IMR-90 (cell line): Measurements from ENCODE around the gene PTPMT1. TPM values are rescaled to one million over a fixed set of nuclear protein-coding genes. Genes with fewer than 3 reads are reported as not detected.

Source experiments
- ATAC-seq: fragments of 200-7000 bp; cut with Tn5 transposase; 2 replicates; pipeline ENCODE4 v1.9.1; 2020; ENCODE audit warnings: low read depth, mild to moderate bottlenecking, moderate library complexity
- BruUV-seq: library from RNA; stranded (reverse); fragments of 400-500 nt; replicated peaks from 2 replicates; lab custom pipeline; 2021; lab: Mats Ljungman, UMichigan
- CTCF ChIA-PET: fragments of 300-600 bp; formaldehyde crosslinking; extraction: SDS; loops from one replicate; lab custom pipeline; 2021; ENCODE audit warnings: antibody characterized with exemption; lab: Yijun Ruan, JAX
- POLR2A ChIA-PET: fragments of 300-600 bp; sonication (Branson Sonifier 250); formaldehyde crosslinking; loops from one replicate; lab custom pipeline; 2022; ENCODE audit warnings: antibody characterized with exemption; ENCODE audit not compliant: unreplicated experiment; lab: Charles Lee
- DNase-seq: peaks from one replicate; pipeline ENCODE4 v3.0.0; 2013
- H2AFZ ChIP-seq: replicated peaks from 2 replicates; pipeline ENCODE3; 2013; ENCODE audit warnings: low read length, mild to moderate bottlenecking; ENCODE audit not compliant: poor library complexity
- H2AK5ac ChIP-seq: 2 replicates; pipeline ENCODE4 v1.6.1; 2013; ENCODE audit warnings: low read depth, low read length, inconsistent platforms
- H2AK9ac ChIP-seq: replicated peaks from 2 replicates; pipeline ENCODE3; 2013; ENCODE audit warnings: mild to moderate bottlenecking, low read depth, low read length, moderate library complexity; ENCODE audit not compliant: poor library complexity
- H2BK120ac ChIP-seq: 2 replicates; pipeline ENCODE4 v1.6.1; 2013; ENCODE audit warnings: low read depth, low read length, inconsistent platforms
- H2BK15ac ChIP-seq: 3 replicates; pipeline ENCODE4 v1.6.1; 2013; ENCODE audit warnings: low read depth, low read length, inconsistent platforms
- H2BK20ac ChIP-seq: 2 replicates; pipeline ENCODE4 v1.6.1; 2013; ENCODE audit warnings: low read depth, mild to moderate bottlenecking, inconsistent platforms, low read length, moderate library complexity
- H2BK5ac ChIP-seq: 2 replicates; pipeline ENCODE4 v1.6.1; 2013; ENCODE audit warnings: mild to moderate bottlenecking, low read depth, low read length, inconsistent platforms; ENCODE audit not compliant: poor library complexity, severe bottlenecking
- H3K14ac ChIP-seq: replicated peaks from 2 replicates; pipeline ENCODE4 v1.6.1; 2013; ENCODE audit warnings: low read depth, low read length, inconsistent platforms
- H3K18ac ChIP-seq: 2 replicates; pipeline ENCODE4 v1.6.1; 2013; ENCODE audit warnings: low read depth, low read length, control low read depth
- H3K23ac ChIP-seq: 2 replicates; pipeline ENCODE4 v1.6.1; 2013; ENCODE audit warnings: low read depth, low read length, inconsistent platforms
- H3K27ac ChIP-seq: 2 replicates; pipeline ENCODE4 v1.5.1; 2013; ENCODE audit warnings: mild to moderate bottlenecking, control low read depth, low read length; ENCODE audit not compliant: insufficient read depth
- H3K27me3 ChIP-seq: 2 replicates; pipeline ENCODE4 v1.6.1; 2013; ENCODE audit warnings: low read length; ENCODE audit not compliant: control insufficient read depth, insufficient read depth
- H3K36me3 ChIP-seq: 2 replicates; pipeline ENCODE4 v1.6.1; 2013; ENCODE audit warnings: low read length, mixed read lengths; ENCODE audit not compliant: control insufficient read depth, insufficient read depth
- H3K4ac ChIP-seq: 2 replicates; pipeline ENCODE4 v1.6.1; 2013; ENCODE audit warnings: low read depth, low read length, inconsistent platforms
- H3K4me1 ChIP-seq: 2 replicates; pipeline ENCODE4 v1.6.1; 2013; ENCODE audit warnings: low read length, mixed read lengths; ENCODE audit not compliant: control insufficient read depth, insufficient read depth
- H3K4me2 ChIP-seq: 2 replicates; pipeline ENCODE4 v1.6.1; 2013; ENCODE audit warnings: low read depth, mild to moderate bottlenecking, control low read depth, low read length, moderate library complexity
- H3K4me3 ChIP-seq: 2 replicates; pipeline ENCODE4 v1.5.1; 2013; ENCODE audit warnings: low read depth, mild to moderate bottlenecking, control low read depth, low read length, moderate library complexity; ENCODE audit not compliant: insufficient read depth
- H3K56ac ChIP-seq: 2 replicates; pipeline ENCODE4 v1.6.1; 2013; ENCODE audit warnings: low read length, inconsistent platforms; ENCODE audit not compliant: insufficient read depth; ENCODE audit errors: extremely low read depth
- H3K79me1 ChIP-seq, 2 experiments: 2 replicates each; pipeline ENCODE4 v1.6.1; 2013; ENCODE audit warnings: low read length in 2 of 2, inconsistent platforms in 1 of 2, low read depth in 1 of 2
- H3K9ac ChIP-seq: 2 replicates; pipeline ENCODE4 v1.6.1; 2013; ENCODE audit warnings: low read depth, low read length, control low read depth
- H3K9me1 ChIP-seq: 2 replicates; pipeline ENCODE4 v1.6.1; 2013; ENCODE audit warnings: low read length, inconsistent platforms; ENCODE audit not compliant: insufficient read depth
- H3K9me3 ChIP-seq: 2 replicates; pipeline ENCODE4 v1.6.1; 2013; ENCODE audit warnings: low read length; ENCODE audit not compliant: control insufficient read depth, insufficient read depth
- H4K20me1 ChIP-seq: 2 replicates; pipeline ENCODE4 v1.6.1; 2013; ENCODE audit warnings: low read length, inconsistent platforms; ENCODE audit not compliant: insufficient read depth
- H4K5ac ChIP-seq: 2 replicates; pipeline ENCODE4 v1.6.1; 2013; ENCODE audit warnings: mild to moderate bottlenecking, low read depth, low read length, control low read depth
- H4K8ac ChIP-seq, 2 experiments: 2 replicates each; pipeline ENCODE4 v1.6.1; 2013; ENCODE audit warnings: low read depth in 2 of 2, low read length in 2 of 2, control low read depth in 1 of 2, inconsistent platforms in 1 of 2
- H4K91ac ChIP-seq: 2 replicates; pipeline ENCODE4 v1.6.1; 2013; ENCODE audit warnings: low read depth, low read length, inconsistent platforms; ENCODE audit not compliant: insufficient read depth
- CEBPB ChIP-seq: IDR thresholded peaks from 2 replicates; pipeline ENCODE4 v1.6.1; 2012; ENCODE audit warnings: low read depth, low read length, improper control_type of control experiment
- CHD1 ChIP-seq: IDR thresholded peaks from 2 replicates; pipeline ENCODE4 v1.6.1; 2012; ENCODE audit warnings: low read depth, low read length, improper control_type of control experiment
- FOS ChIP-seq: fragments of 150-350 bp; IDR thresholded peaks from 2 replicates; pipeline ENCODE4 v1.6.1; 2016; ENCODE audit warnings: low read depth, low read length
- MAFK ChIP-seq: IDR thresholded peaks from 2 replicates; pipeline ENCODE4 v1.6.1; 2012; ENCODE audit warnings: low read depth, low read length, improper control_type of control experiment
- MXI1 ChIP-seq: IDR thresholded peaks from 2 replicates; pipeline ENCODE4 v1.6.1; 2012; ENCODE audit warnings: low read depth, mild to moderate bottlenecking, low read length, moderate library complexity, borderline replicate concordance
- NFE2L2 ChIP-seq: fragments of 150-350 bp; IDR thresholded peaks from 2 replicates; pipeline ENCODE4 v1.6.1; 2016; ENCODE audit warnings: low read depth, mild to moderate bottlenecking, low read length
- POLR2A ChIP-seq: IDR thresholded peaks from 2 replicates; pipeline ENCODE4 v1.6.1; 2012; ENCODE audit warnings: mild to moderate bottlenecking, low read depth, low read length
- RAD21 ChIP-seq: IDR thresholded peaks from 2 replicates; pipeline ENCODE4 v1.6.1; 2012; ENCODE audit warnings: low read length, improper control_type of control experiment
- RCOR1 ChIP-seq: IDR thresholded peaks from 2 replicates; pipeline ENCODE4 v1.6.1; 2012; ENCODE audit warnings: mild to moderate bottlenecking, low read length, improper control_type of control experiment; ENCODE audit not compliant: insufficient replicate concordance
- RFX5 ChIP-seq: IDR thresholded peaks from 2 replicates; pipeline ENCODE4 v1.8.0; 2012; ENCODE audit warnings: low read depth, mild to moderate bottlenecking, low read length, moderate library complexity
- SMC3 ChIP-seq: fragments of 150-350 bp; IDR thresholded peaks from 2 replicates; pipeline ENCODE4 v1.6.1; 2016; ENCODE audit warnings: low read depth, mild to moderate bottlenecking, antibody characterized with exemption, low read length, moderate library complexity
- WGBS, 2 experiments: methylation state at CpG; one replicate each; pipeline versions ENCODE4 v1.1.5 to v1.1.7; 2013; ENCODE audit warnings: missing lambda C conversion rate in 2 of 2; ENCODE audit not compliant: insufficient read length in 1 of 2; ENCODE audit errors: extremely low coverage in 2 of 2; 5-methylcytosine and 5-hydroxymethylcytosine counted together
- dilution Hi-C: fragments of 300-500 bp; cut with HindIII; formaldehyde crosslinking; loops from one replicate; pipeline ENCODE4 v1.14.3; 2018; ENCODE audit warnings: low sequenced_read_pairs; ENCODE audit not compliant: unreplicated experiment
- in situ Hi-C: fragments of 300-500 bp; cut with MboI; formaldehyde crosslinking; loops from 3 replicates; pipeline ENCODE4 v1.14.3; 2019; ENCODE audit warnings: low sequenced_read_pairs, inconsistent platforms, mixed read lengths
- intact Hi-C: fragments of 100-400 bp; cut with micrococcal nuclease; formaldehyde crosslinking; loops from 2 replicates; pipeline ENCODE4 v1.10.0; 2022
- polyA plus RNA-seq, 3 experiments: library from polyadenylated mRNA; depleted of rRNA; stranded (reverse); fragments of >200 nt; gene quantifications; 2 replicates each; pipeline ENCODE4 v1.2.3, GENCODE V29; 2012; ENCODE audit warnings: low replicate concordance in 1 of 3
- total RNA-seq: library from RNA; depleted of rRNA; stranded (reverse); fragments of >200 nt; gene quantifications from 2 replicates; pipeline ENCODE4 v1.2.3, GENCODE V29; 2012
- TF ChIP-seq, protein P1 (sequence below): conservative IDR thresholded peaks from 2 replicates; pipeline ENCODE4 v1.5.1; 2012; ENCODE audit warnings: mild to moderate bottlenecking, low read depth, low read length, improper control_type of control experiment
- TF ChIP-seq, protein P2 (sequence below): fragments of 150-350 bp; IDR thresholded peaks from 2 replicates; pipeline ENCODE4 v1.6.1; 2016; ENCODE audit warnings: low read depth, mild to moderate bottlenecking, low read length, moderate library complexity, borderline replicate concordance
- TF ChIP-seq, protein P3 (sequence below): fragments of 150-350 bp; IDR thresholded peaks from 2 replicates; pipeline ENCODE4 v1.6.1; 2017; ENCODE audit warnings: mild to moderate bottlenecking, antibody characterized with exemption, low read length, low read depth

The PTPMT1 gene
- total and polyA plus RNA-seq, 2 of the 4 experiments (the other 2 are of a cell fraction), result 51.6 to 55.0 TPM

DNA sequence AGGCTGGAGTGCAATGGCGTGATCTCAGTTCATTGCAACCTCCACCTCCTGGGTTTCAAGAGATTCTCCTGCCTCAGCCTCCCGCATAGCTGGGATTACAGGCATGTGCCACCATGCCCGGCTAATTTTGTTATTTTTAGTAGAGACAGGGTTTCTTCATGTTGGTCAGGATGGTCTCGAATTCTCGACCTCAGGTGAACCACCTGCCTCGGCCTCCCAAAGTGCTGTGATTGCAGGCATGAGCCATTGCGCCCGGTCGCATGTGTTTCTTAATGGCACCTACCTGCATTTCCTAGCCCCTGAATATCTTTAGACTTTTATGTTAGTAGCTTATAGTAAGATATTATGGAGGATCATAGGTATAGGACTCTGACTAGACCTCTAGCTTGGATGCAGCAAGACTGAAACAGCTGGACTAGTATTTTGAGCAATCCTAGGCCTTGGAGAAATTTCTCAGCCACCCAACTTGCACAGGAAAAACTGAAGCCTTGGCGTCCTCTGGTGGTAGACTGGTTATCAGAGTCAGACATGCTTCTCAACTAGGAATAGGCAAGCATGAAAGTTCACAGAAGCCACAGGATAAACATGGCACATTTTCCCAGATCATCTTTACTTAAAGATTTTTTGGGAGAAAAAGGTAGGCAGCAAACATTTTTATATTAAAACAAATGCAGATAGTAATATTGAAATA lies 51.5 kb downstream of the PTPMT1 start:
- peaks cover 0 to 6% of the 10 kb centered on the region in 2 experiments; a peak in 1 of 4 replicates for H3K79me1 ChIP-seq
- TF ChIP-seq SMC3 (peak; percentile 93), RFX5 (no peak), RAD21 (peak; percentile 96), CEBPB (peak; percentile 43; the same call in 1 of the 2 replicates), POLR2A (0 out of 2 replicates have a peak, but pooled peaks have one; percentile 39), RCOR1 (no peak), NFE2L2 (no peak), MAFK (no peak), MXI1 (no peak), CHD1 (no peak), FOS (no peak)
- TF ChIP-seq, protein P1, sequence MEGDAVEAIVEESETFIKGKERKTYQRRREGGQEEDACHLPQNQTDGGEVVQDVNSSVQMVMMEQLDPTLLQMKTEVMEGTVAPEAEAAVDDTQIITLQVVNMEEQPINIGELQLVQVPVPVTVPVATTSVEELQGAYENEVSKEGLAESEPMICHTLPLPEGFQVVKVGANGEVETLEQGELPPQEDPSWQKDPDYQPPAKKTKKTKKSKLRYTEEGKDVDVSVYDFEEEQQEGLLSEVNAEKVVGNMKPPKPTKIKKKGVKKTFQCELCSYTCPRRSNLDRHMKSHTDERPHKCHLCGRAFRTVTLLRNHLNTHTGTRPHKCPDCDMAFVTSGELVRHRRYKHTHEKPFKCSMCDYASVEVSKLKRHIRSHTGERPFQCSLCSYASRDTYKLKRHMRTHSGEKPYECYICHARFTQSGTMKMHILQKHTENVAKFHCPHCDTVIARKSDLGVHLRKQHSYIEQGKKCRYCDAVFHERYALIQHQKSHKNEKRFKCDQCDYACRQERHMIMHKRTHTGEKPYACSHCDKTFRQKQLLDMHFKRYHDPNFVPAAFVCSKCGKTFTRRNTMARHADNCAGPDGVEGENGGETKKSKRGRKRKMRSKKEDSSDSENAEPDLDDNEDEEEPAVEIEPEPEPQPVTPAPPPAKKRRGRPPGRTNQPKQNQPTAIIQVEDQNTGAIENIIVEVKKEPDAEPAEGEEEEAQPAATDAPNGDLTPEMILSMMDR, result peak; percentile 96
- TF ChIP-seq, protein P2, sequence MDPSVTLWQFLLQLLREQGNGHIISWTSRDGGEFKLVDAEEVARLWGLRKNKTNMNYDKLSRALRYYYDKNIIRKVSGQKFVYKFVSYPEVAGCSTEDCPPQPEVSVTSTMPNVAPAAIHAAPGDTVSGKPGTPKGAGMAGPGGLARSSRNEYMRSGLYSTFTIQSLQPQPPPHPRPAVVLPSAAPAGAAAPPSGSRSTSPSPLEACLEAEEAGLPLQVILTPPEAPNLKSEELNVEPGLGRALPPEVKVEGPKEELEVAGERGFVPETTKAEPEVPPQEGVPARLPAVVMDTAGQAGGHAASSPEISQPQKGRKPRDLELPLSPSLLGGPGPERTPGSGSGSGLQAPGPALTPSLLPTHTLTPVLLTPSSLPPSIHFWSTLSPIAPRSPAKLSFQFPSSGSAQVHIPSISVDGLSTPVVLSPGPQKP, result no peak
- TF ChIP-seq, protein P3, sequence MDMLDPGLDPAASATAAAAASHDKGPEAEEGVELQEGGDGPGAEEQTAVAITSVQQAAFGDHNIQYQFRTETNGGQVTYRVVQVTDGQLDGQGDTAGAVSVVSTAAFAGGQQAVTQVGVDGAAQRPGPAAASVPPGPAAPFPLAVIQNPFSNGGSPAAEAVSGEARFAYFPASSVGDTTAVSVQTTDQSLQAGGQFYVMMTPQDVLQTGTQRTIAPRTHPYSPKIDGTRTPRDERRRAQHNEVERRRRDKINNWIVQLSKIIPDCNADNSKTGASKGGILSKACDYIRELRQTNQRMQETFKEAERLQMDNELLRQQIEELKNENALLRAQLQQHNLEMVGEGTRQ, result no peak

More for the DNA sequence above, 51.5 kb downstream of the PTPMT1 start:
- Histone ChIP-seq H3K14ac (no peak overlapping the region), H3K9ac (no peak overlapping the region), H3K4ac (no peak overlapping the region), H2AK9ac (no peak overlapping the region), H3K4me1 (peaks cover 4% of the 10 kb centered on the region), H3K23ac (no peak overlapping the region), H3K27ac (no peak overlapping the region), H2BK120ac (no peak overlapping the region), H3K27me3 (no peaks in the 10 kb centered on the region), H3K56ac (no peak overlapping the region), H2BK15ac (no peak overlapping the region), H3K4me3 (no peak overlapping the region), H3K18ac (no peak overlapping the region), H3K36me3 (peaks cover 7% of the 10 kb centered on the region), H4K5ac (no peak overlapping the region), H4K91ac (no peak overlapping the region), H2BK20ac (no peak overlapping the region), H4K20me1 (peaks cover 9% of the 10 kb centered on the region), H2AK5ac (no peak overlapping the region), H4K8ac (no peak overlapping the region), H2BK5ac (peak overlapping the region; percentile 36), H3K9me1 (no peaks in the 10 kb centered on the region), H2AFZ (no peak overlapping the region), H3K4me2 (peak overlapping the region; percentile 54; the same call in 1 of the 2 replicates), H3K9me3 (no peaks in the 10 kb centered on the region)
- DNase-seq, result peak; percentile 85
- CTCF ChIA-PET, result interaction anchor here (0.6 to 1.6 kb wide), 8 partner anchors 10 to 243 kb away, joined by 3 to 9 read pairs (median 4); partner anchors contain the start of genes KBTBD4 and NDUFS3
- intact Hi-C loops (loop anchor here (1.0 to 5.0 kb wide), 4 partner anchors 38 to 243 kb away; partner anchors contain the start of genes NDUFS3 and SLC39A13), in situ Hi-C loops (loop anchor here (10.0 kb wide), 1 partner anchor 132 kb away; no protein-coding TSS in a partner anchor), dilution Hi-C loops (no loop called here)
- 100% methylated on average over 4 of the region's 10 CpGs; no CpG with 5 or more reads in 1 of the 2 experiments for WGBS, 2 experiments
- peak; percentile 96 for ATAC-seq
- no TSS peak for BruUV-seq
- POLR2A ChIA-PET, result interaction anchor here (0.7 kb wide), 1 partner anchor 88 kb away, joined by 3 read pairs; no protein-coding TSS in a partner anchor
